Hindlimb muscle (tissue), 1 donor: ENCODE data around the gene CEBPG. TPM values are rescaled to one million over a fixed set of nuclear protein-coding genes. Genes with fewer than 3 reads are reported as not detected.

Experiments used
- DNase-seq: peaks from one replicate; pipeline ENCODE4 v3.0.0-alpha.2; 2013
- polyA plus RNA-seq: library from polyadenylated mRNA; unstranded; fragments of 120-200 nt; gene quantifications from one replicate; pipeline ENCODE4 v1.2.1, GENCODE V29; 2013; ENCODE audit not compliant: insufficient read length

Gene CEBPG
- polyA plus RNA-seq, 1 donor = 16.9 TPM

- no peak for DNase-seq
Observed at GRCh38 chr19:33422369-33423180, 49.1 kb downstream of the CEBPG start.

- no peak for DNase-seq
Observed at GRCh38 chr19:33424181-33424580, 50.7 kb downstream of the CEBPG start.

- no peak for DNase-seq
Observed at GRCh38 chr19:33426621-33427361, 53.3 kb downstream of the CEBPG start.

- no peak for DNase-seq
Observed at GRCh38 chr19:33427801-33428626, 54.5 kb downstream of the CEBPG start.

GRCh38 chr19:33428627-33429125 is 55.2 kb downstream of the CEBPG start:
- no peak for DNase-seq

GRCh38 chr19:33429891-33430673 is 56.6 kb downstream of the CEBPG start:
- DNase-seq = no peak

GRCh38 chr19:33430674-33431277 is 57.3 kb downstream of the CEBPG start:
- peak; percentile 76 for DNase-seq

- DNase-seq = no peak
Observed at GRCh38 chr19:33432015-33432414, 58.5 kb downstream of the CEBPG start.

Other genes with a start within 250 kb of the CEBPG start
- 0.63 TPM for gene WDR88, start 241.6 kb upstream of the CEBPG start, polyA plus RNA-seq
- 22.4 TPM for gene LRP3, start 179.4 kb upstream of the CEBPG start, polyA plus RNA-seq
- 10.8 TPM for gene SLC7A10, start 147.9 kb upstream of the CEBPG start, polyA plus RNA-seq
- gene CEBPA, start 71.2 kb upstream of the CEBPG start, polyA plus RNA-seq = 10.9 TPM
- 43.4 TPM for gene PEPD, start 148.1 kb downstream of the CEBPG start, polyA plus RNA-seq
- 0.52 TPM for gene CHST8, start 248.2 kb downstream of the CEBPG start, polyA plus RNA-seq